A673 (cell line): ENCODE measurements around the gene CCDC170. TPM values are rescaled to one million over a fixed set of nuclear protein-coding genes. Genes with fewer than 3 reads are reported as not detected.
"Not testable (repeated sequence)": the region's sequence is repeated elsewhere in the genome, so short reads cannot be mapped to it uniquely, and the experiment has no call there.

ENCODE experiments used
- BruUV-seq: library from RNA; stranded (reverse); fragments of 400-500 nt; replicated peaks from 2 replicates; lab custom pipeline; 2021; lab: Mats Ljungman, UMichigan
- CTCF ChIA-PET: fragments of 300-600 bp; sonication (Branson Sonifier 250); formaldehyde crosslinking; loops from one replicate; lab custom pipeline; 2022; ENCODE audit warnings: antibody characterized with exemption; lab: Charles Lee
- POLR2A ChIA-PET: fragments of 300-600 bp; sonication (Branson Sonifier 250); formaldehyde crosslinking; loops from one replicate; lab custom pipeline; 2022; ENCODE audit warnings: antibody characterized with exemption; ENCODE audit not compliant: low non-redundant PET; lab: Charles Lee
- DNase-seq: peaks from one replicate; pipeline ENCODE4 v3.0.0-alpha.2; 2015; ENCODE audit warnings: low spot score
- H3K27ac ChIP-seq: fragments of 200-600 bp; sonication (generic); 2 replicates; pipeline ENCODE4 v1.5.1; 2016; ENCODE audit warnings: mixed run types, low read depth, mild to moderate bottlenecking, mixed read lengths, antibody characterized with exemption, low read length; ENCODE audit not compliant: poor library complexity, severe bottlenecking
- H3K27me3 ChIP-seq: fragments of 200-600 bp; sonication (generic); replicated peaks from 2 replicates; pipeline ENCODE4 v1.6.1; 2017; ENCODE audit warnings: mixed run types, low read depth, mild to moderate bottlenecking, mixed read lengths, antibody characterized with exemption, low read length; ENCODE audit not compliant: insufficient read depth, poor library complexity
- H3K36me3 ChIP-seq: fragments of 200-600 bp; sonication (generic); 2 replicates; pipeline ENCODE4 v1.6.1; 2016; ENCODE audit warnings: mixed run types, mild to moderate bottlenecking, mixed read lengths, antibody characterized with exemption, low read length; ENCODE audit not compliant: insufficient read depth, poor library complexity, severe bottlenecking
- H3K4me1 ChIP-seq: fragments of 200-600 bp; sonication (generic); 2 replicates; pipeline ENCODE4 v1.6.1; 2017; ENCODE audit warnings: mixed run types, mild to moderate bottlenecking, mixed read lengths, antibody characterized with exemption, low read length; ENCODE audit not compliant: insufficient read depth, poor library complexity, severe bottlenecking
- H3K4me3 ChIP-seq: fragments of 200-600 bp; sonication (generic); 2 replicates; pipeline ENCODE4 v1.5.1; 2016; ENCODE audit warnings: low read depth, mixed run types, mild to moderate bottlenecking, mixed read lengths, low read length; ENCODE audit not compliant: poor library complexity, severe bottlenecking
- H3K9me3 ChIP-seq: fragments of 200-600 bp; sonication (generic); 2 replicates; pipeline ENCODE4 v1.6.1; 2016; ENCODE audit warnings: mixed run types, low read depth, mild to moderate bottlenecking, mixed read lengths, antibody characterized with exemption, low read length; ENCODE audit not compliant: poor library complexity, severe bottlenecking
- EZH2 ChIP-seq: fragments of 200-600 bp; sonication (generic); IDR thresholded peaks from 2 replicates; pipeline ENCODE4 v1.6.1; 2017; ENCODE audit warnings: borderline replicate concordance, low read depth, mild to moderate bottlenecking, mixed read lengths, antibody characterized with exemption, low read length; ENCODE audit not compliant: poor library complexity, severe bottlenecking
- intact Hi-C: fragments of 100-400 bp; cut with micrococcal nuclease; formaldehyde crosslinking; loops from one replicate; pipeline ENCODE4 v1.10.0; 2022; ENCODE audit not compliant: unreplicated experiment
- total RNA-seq: library from RNA; stranded (reverse); gene quantifications from 2 replicates; pipeline ENCODE4 v1.2.3, GENCODE V29; 2021
- TF ChIP-seq, protein P1 (sequence below): fragments of 300-800, 200-600 bp; sonication (generic); conservative IDR thresholded peaks from 2 replicates; pipeline ENCODE4 v1.5.1; 2017; ENCODE audit warnings: low read depth, mild to moderate bottlenecking, antibody characterized with exemption, low read length, moderate library complexity, mixed read lengths

CCDC170 gene
- total RNA-seq, 1 experiment from 2014 or later, result 0.17 TPM

DNA sequence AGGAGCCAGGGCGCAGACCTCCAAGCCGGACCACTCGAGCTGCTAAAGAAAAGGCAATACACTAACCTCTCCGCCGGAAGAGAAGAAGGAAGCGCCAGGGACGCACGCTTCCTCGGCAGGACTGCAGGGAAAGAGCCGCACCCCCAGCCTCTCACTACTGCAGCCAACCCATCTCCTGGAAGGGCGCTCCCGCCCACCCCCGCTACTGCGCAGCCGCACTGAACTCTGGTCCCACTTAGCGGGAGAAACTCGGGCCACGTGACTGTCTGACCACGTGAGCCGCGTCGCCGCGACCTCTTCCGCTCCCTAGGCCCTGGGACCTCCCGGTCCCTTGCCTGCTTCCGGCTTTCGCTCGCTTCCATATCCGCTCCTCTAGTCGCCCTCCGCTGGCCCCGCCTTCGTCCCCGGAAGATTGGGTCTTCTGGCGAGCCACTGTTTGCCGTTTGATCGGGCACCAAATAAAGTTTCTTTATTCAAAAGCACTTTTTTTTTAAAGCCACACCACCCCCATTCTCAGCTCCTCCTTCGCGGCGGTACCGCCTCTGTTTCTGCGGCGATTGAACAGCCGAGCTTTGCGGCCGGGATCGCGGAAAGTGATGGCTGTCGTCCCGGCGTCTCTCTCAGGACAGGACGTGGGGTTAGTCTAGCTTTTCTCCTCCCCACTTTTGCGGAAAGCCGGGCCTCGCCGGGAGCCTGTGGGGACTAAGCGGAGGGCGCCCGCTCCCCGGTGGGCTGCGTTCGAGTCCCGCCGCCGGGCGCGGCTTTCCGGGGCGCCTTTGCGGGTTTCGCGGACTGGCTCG, 41.7 kb upstream of the CCDC170 start, which contains the start of gene RMND1:
RMND1 (minus strand) TSS at position 177 of the 800 bp plus-strand sequence. CDS start 6,315 bp downstream, outside the sequence.
- no TSS peak for BruUV-seq
- H3K27ac ChIP-seq, result peak within 1 kb of the TSS; percentile 90
- TF ChIP-seq, protein P1, sequence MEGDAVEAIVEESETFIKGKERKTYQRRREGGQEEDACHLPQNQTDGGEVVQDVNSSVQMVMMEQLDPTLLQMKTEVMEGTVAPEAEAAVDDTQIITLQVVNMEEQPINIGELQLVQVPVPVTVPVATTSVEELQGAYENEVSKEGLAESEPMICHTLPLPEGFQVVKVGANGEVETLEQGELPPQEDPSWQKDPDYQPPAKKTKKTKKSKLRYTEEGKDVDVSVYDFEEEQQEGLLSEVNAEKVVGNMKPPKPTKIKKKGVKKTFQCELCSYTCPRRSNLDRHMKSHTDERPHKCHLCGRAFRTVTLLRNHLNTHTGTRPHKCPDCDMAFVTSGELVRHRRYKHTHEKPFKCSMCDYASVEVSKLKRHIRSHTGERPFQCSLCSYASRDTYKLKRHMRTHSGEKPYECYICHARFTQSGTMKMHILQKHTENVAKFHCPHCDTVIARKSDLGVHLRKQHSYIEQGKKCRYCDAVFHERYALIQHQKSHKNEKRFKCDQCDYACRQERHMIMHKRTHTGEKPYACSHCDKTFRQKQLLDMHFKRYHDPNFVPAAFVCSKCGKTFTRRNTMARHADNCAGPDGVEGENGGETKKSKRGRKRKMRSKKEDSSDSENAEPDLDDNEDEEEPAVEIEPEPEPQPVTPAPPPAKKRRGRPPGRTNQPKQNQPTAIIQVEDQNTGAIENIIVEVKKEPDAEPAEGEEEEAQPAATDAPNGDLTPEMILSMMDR, result no peak
- no peak for TF ChIP-seq EZH2
- peak; percentile 100 for DNase-seq
- H3K4me3 ChIP-seq, result peak within 1 kb of the TSS; percentile 77
- H3K4me1 ChIP-seq, result peaks cover 18% of the 10 kb centered on the region
- no peaks in the 10 kb centered on the region for H3K36me3 ChIP-seq
- no peaks in the 10 kb centered on the region for H3K9me3 ChIP-seq
- intact Hi-C loops, result no loop called here
- ChIA-PET CTCF (no interaction called here), POLR2A (interaction anchor here (0.7 kb wide), 1 partner anchor 46 kb away, joined by 3 read pairs; no protein-coding TSS in a partner anchor)
- no peaks in the 10 kb centered on the region for H3K27me3 ChIP-seq

GRCh38 chr6:151452750-151453427, 40.9 kb upstream of the CCDC170 start:
- H3K36me3 ChIP-seq, result no peaks in the 10 kb centered on the region
- peak; percentile 4 for DNase-seq
- no peaks in the 10 kb centered on the region for H3K9me3 ChIP-seq
- CTCF ChIA-PET, result no interaction called here
- peak overlapping the region; percentile 90 for H3K27ac ChIP-seq
- BruUV-seq, result TSS peak; percentile 58
- peaks cover 18% of the 10 kb centered on the region for H3K4me1 ChIP-seq
- intact Hi-C loops, result no loop called here
- TF ChIP-seq EZH2, result no peak
- TF ChIP-seq, protein P1, result no peak
- H3K27me3 ChIP-seq, result no peaks in the 10 kb centered on the region
- POLR2A ChIA-PET, result interaction anchor here (0.7 kb wide), 1 partner anchor 47 kb away, joined by 3 read pairs; no protein-coding TSS in a partner anchor
- peak overlapping the region; percentile 77 for H3K4me3 ChIP-seq

- POLR2A ChIA-PET, H3K4me3 ChIP-seq, H3K27me3 ChIP-seq, CTCF ChIA-PET, H3K9me3 ChIP-seq, intact Hi-C loops, H3K27ac ChIP-seq, BruUV-seq, DNase-seq: not testable (repeated sequence)
- peaks cover 14% of the 10 kb centered on the region for H3K36me3 ChIP-seq
- H3K4me1 ChIP-seq, result peaks cover 18% of the 10 kb centered on the region
These were observed 37.9 kb upstream of the CCDC170 start for GRCh38 chr6:151455751-151456398.
